Gastrocnemius medialis (tissue), 4 donors: ENCODE measurements around the gene HERC6. TPM values are rescaled to one million over a fixed set of nuclear protein-coding genes. Genes with fewer than 3 reads are reported as not detected.

ENCODE experiments used
- ATAC-seq, 2 donors: fragments of 150-250 bp; one replicate each; pipeline ENCODE4 v1.9.1; 2016
- DNase-seq, 2 donors: peaks; one replicate each; pipeline ENCODE4 v3.0.0-alpha.2; 2019
- H3K27ac ChIP-seq, 4 donors: fragments of 200-600 bp; sonication (generic); 1 replicate in 1 of 4; 2 replicates in 3 of 4; pipeline ENCODE4 v1.5.1; 2016 to 2018; ENCODE audit warnings: mild to moderate bottlenecking in 2 of 4, moderate library complexity in 1 of 4
- H3K27me3 ChIP-seq, 3 donors: fragments of 200-600 bp; sonication (generic) in 2 of 3; 1 replicate in 1 of 3; 2 replicates in 2 of 3; pipeline versions ENCODE4 v1.5.1 to v1.6.0; 2016 to 2019; ENCODE audit warnings: mild to moderate bottlenecking in 1 of 3, moderate library complexity in 1 of 3
- H3K36me3 ChIP-seq, 2 donors: fragments of 200-600 bp; sonication (generic) in 1 of 2; one replicate each; pipeline ENCODE4 v1.5.1; 2017 to 2018
- H3K4me1 ChIP-seq, 2 donors: fragments of 200-600 bp; sonication (generic) in 1 of 2; one replicate each; pipeline ENCODE4 v1.5.1; 2016 to 2017; ENCODE audit warnings: mild to moderate bottlenecking in 2 of 2
- H3K4me3 ChIP-seq, 4 donors: fragments of 200-600 bp; sonication (generic) in 3 of 4; 1 replicate in 1 of 4; 2 replicates in 3 of 4; pipeline ENCODE4 v1.5.1; 2016 to 2019; ENCODE audit warnings: mild to moderate bottlenecking in 2 of 4
- H3K9me3 ChIP-seq, 3 donors: fragments of 200-600 bp; sonication (generic) in 2 of 3; 1 replicate in 1 of 3; 2 replicates in 2 of 3; pipeline ENCODE4 v1.5.1; 2016 to 2019
- CTCF ChIP-seq, 5 experiments: fragments of 450-650 bp in 3 of 5; fragments of 200-600 bp in 2 of 5; sonication (generic) in 2 of 5; IDR thresholded peaks in 4 of 5; conservative IDR thresholded peaks in 1 of 5; 1 replicate in 4 of 5; 2 replicates in 1 of 5; pipeline ENCODE4 v1.5.1; 2016 to 2019; ENCODE audit warnings: antibody characterized with exemption in 5 of 5, mild to moderate bottlenecking in 3 of 5, moderate library complexity in 3 of 5
- POLR2A ChIP-seq, 2 donors: fragments of 450-650 bp; IDR thresholded peaks; one replicate each; pipeline ENCODE4 v1.6.1; 2017; ENCODE audit warnings: antibody characterized with exemption in 2 of 2, mild to moderate bottlenecking in 2 of 2, moderate library complexity in 2 of 2
- in situ Hi-C, 4 donors: fragments of 200-750 bp; cut with MboI; loops; one replicate each; pipeline versions ENCODE4 v1.15.0 to v1.8.0; 2017; ENCODE audit warnings: low sequenced_read_pairs in 4 of 4
- intact Hi-C: fragments of 100-400 bp; cut with DNase I; formaldehyde crosslinking; loops from one replicate; pipeline ENCODE4 v1.15.1; 2023; ENCODE audit warnings: low total_unique reads
- total RNA-seq, 4 donors: library from RNA; depleted of rRNA; stranded (reverse); fragments of >200 nt; gene quantifications; one replicate each; pipeline versions ENCODE4 v1.1.0 to v1.2.3, GENCODE V29; 2016

HERC6 gene
- total RNA-seq, 4 donors from 2014 or later = 0.42 to 1.6 (median 1.0) TPM

DNA sequence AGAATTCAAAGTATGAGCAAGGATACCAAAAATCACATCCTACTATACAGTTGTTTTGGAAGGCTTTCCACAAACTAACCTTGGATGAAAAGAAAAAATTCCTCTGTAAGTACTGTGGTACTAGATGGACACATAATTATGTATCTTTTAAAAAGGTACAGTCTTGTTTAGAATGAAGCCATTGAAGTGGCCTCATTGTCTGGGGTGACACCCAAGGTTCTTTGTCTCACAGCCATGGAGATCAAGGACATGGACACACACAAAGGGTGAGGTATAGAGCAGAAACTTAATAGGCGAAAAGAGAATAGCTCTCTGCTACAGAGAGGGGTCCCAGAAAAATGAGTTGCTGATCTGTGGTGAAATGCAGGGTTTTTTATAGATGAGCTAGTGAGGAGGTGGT is 61.5 kb downstream of the HERC6 start:
- no peaks in the 10 kb centered on the region for H3K4me1 ChIP-seq
- ATAC-seq (no peak), DNase-seq (no peak)
- no peaks in the 10 kb centered on the region for H3K36me3 ChIP-seq
- H3K27ac ChIP-seq = no peak overlapping the region
- intact Hi-C loops (no loop called here), in situ Hi-C loops (no loop called here)
- H3K9me3 ChIP-seq = no peaks in the 10 kb centered on the region
- no peak overlapping the region for H3K4me3 ChIP-seq
- H3K27me3 ChIP-seq = no peaks in the 10 kb centered on the region
- TF ChIP-seq CTCF (IDR thresholded peaks at IDR 0.05 in 4 of 5, conservative IDR thresholded peaks at IDR 0.05 in 1 of 5) (no peak), POLR2A (IDR thresholded peaks at IDR 0.05) (no peak)

- in situ Hi-C loops = no loop called here
- H3K36me3 ChIP-seq = no peaks in the 10 kb centered on the region
- no peak overlapping the region for H3K4me3 ChIP-seq
- no peak for ATAC-seq
- no peaks in the 10 kb centered on the region for H3K4me1 ChIP-seq
- no peaks in the 10 kb centered on the region for H3K27me3 ChIP-seq
- H3K27ac ChIP-seq = no peak overlapping the region
- intact Hi-C loops = no loop called here
- no peak for DNase-seq
- no peaks in the 10 kb centered on the region for H3K9me3 ChIP-seq
- TF ChIP-seq POLR2A (IDR thresholded peaks at IDR 0.05) = no peak
- TF ChIP-seq CTCF (IDR thresholded peaks at IDR 0.05 in 4 of 5, conservative IDR thresholded peaks at IDR 0.05 in 1 of 5) = no peak
Measured at GRCh38 chr4:88441696-88442095, 63.0 kb downstream of the HERC6 start.

DNA sequence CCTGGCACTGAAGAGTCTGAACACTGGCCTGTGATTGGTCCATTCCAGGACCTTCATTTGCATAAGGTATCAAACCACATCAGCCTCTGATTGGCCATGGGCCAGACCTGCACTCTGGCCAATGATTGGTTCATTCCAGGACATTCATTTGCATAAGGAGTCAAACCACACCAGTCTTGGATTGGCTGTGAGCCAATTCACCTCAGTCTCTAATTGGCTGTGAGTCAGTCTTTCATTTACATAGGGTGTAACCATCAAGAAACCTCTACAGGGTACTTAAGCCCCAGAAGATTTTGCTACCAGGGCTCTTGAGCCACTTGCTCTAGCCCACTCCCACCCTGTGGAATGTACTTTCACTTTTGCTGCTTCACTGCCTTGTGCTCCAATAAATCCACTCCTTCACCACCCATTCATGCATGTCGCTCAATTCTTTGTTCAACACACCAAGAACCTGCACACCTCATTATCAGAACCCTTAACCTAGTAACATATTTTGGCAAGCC is 64.1 kb downstream of the HERC6 start:
- H3K4me3 ChIP-seq = no peak overlapping the region
- no peaks in the 10 kb centered on the region for H3K4me1 ChIP-seq
- no peaks in the 10 kb centered on the region for H3K9me3 ChIP-seq
- ATAC-seq (no peak), DNase-seq (no peak)
- no peaks in the 10 kb centered on the region for H3K27me3 ChIP-seq
- H3K27ac ChIP-seq = no peak overlapping the region
- in situ Hi-C loops (no loop called here), intact Hi-C loops (no loop called here)
- no peaks in the 10 kb centered on the region for H3K36me3 ChIP-seq
- TF ChIP-seq POLR2A (IDR thresholded peaks at IDR 0.05) = no peak
- no peak for TF ChIP-seq CTCF (IDR thresholded peaks at IDR 0.05 in 4 of 5, conservative IDR thresholded peaks at IDR 0.05 in 1 of 5)

GRCh38 chr4:88443486-88443885 is 64.8 kb downstream of the HERC6 start:
- intact Hi-C loops (no loop called here), in situ Hi-C loops (no loop called here)
- TF ChIP-seq CTCF (IDR thresholded peaks at IDR 0.05 in 4 of 5, conservative IDR thresholded peaks at IDR 0.05 in 1 of 5) (no peak), POLR2A (IDR thresholded peaks at IDR 0.05) (no peak)
- H3K4me3 ChIP-seq = no peak overlapping the region
- DNase-seq (no peak), ATAC-seq (no peak)
- H3K9me3 ChIP-seq = no peaks in the 10 kb centered on the region
- no peak overlapping the region for H3K27ac ChIP-seq
- no peaks in the 10 kb centered on the region for H3K4me1 ChIP-seq
- H3K36me3 ChIP-seq = no peaks in the 10 kb centered on the region
- no peaks in the 10 kb centered on the region for H3K27me3 ChIP-seq

- H3K36me3 ChIP-seq = no peaks in the 10 kb centered on the region
- in situ Hi-C loops (no loop called here), intact Hi-C loops (no loop called here)
- no peak overlapping the region for H3K27ac ChIP-seq
- TF ChIP-seq CTCF (IDR thresholded peaks at IDR 0.05 in 4 of 5, conservative IDR thresholded peaks at IDR 0.05 in 1 of 5) (no peak), POLR2A (IDR thresholded peaks at IDR 0.05) (no peak)
- H3K9me3 ChIP-seq = no peaks in the 10 kb centered on the region
- ATAC-seq (no peak), DNase-seq (no peak)
- no peak overlapping the region for H3K4me3 ChIP-seq
- H3K4me1 ChIP-seq = no peaks in the 10 kb centered on the region
- no peaks in the 10 kb centered on the region for H3K27me3 ChIP-seq
Measured at GRCh38 chr4:88445252-88445651, 66.6 kb downstream of the HERC6 start.
